Measurements from ENCODE around the gene TMEM40. TPM values are rescaled to one million over a fixed set of nuclear protein-coding genes. Genes with fewer than 3 reads are reported as not detected.
A peak's percentile ranks its signal among the peaks of the same experiment; 100 is the strongest.
"Not testable (repeated sequence)": the region's sequence is repeated elsewhere in the genome, so short reads cannot be mapped to it uniquely, and the experiment has no call there.

The TMEM40 gene
- polyA plus RNA-seq, 12 donors = 9.7 to 30.7 (median 23.5) TPM; not detected in 1

GRCh38 chr3:12782172-12782815 is 23.2 kb upstream of the TMEM40 start:
- DNase-seq = no peak

GRCh38 chr3:12780751-12781150 is 21.7 kb upstream of the TMEM40 start:
- DNase-seq = no peak

- no peak for DNase-seq
Observed at GRCh38 chr3:12777171-12777570, 18.1 kb upstream of the TMEM40 start.

- DNase-seq = not testable (repeated sequence)
Observed at GRCh38 chr3:12775970-12776369, 16.9 kb upstream of the TMEM40 start.

- DNase-seq = no peak
Observed at GRCh38 chr3:12775226-12775625, 16.2 kb upstream of the TMEM40 start.

- no peak for DNase-seq
Observed at GRCh38 chr3:12774619-12775018, 15.6 kb upstream of the TMEM40 start.

- no peak for DNase-seq
Observed at GRCh38 chr3:12773710-12774086, 14.6 kb upstream of the TMEM40 start.

- no peak for DNase-seq
Observed at GRCh38 chr3:12773030-12773709, 14.1 kb upstream of the TMEM40 start.

- DNase-seq = no peak
Observed at GRCh38 chr3:12772462-12772861, 13.4 kb upstream of the TMEM40 start.

GRCh38 chr3:12771236-12771635 is 12.2 kb upstream of the TMEM40 start:
- no peak for DNase-seq

GRCh38 chr3:12769761-12770160 is 10.7 kb upstream of the TMEM40 start:
- no peak for DNase-seq

- DNase-seq = no peak
Observed at GRCh38 chr3:12768579-12769527, 9.8 kb upstream of the TMEM40 start.

- DNase-seq = no peak
Observed at GRCh38 chr3:12766541-12766940, 7.5 kb upstream of the TMEM40 start.

GRCh38 chr3:12764171-12764776 is 5.2 kb upstream of the TMEM40 start:
- no peak for DNase-seq

GRCh38 chr3:12759693-12760565 is 870 bp upstream of the TMEM40 start:
- DNase-seq = no peak

- DNase-seq = peak; percentile 13
Observed at GRCh38 chr3:12758025-12758781, 856 bp downstream of the TMEM40 start.

GRCh38 chr3:12756635-12757034 is 2.4 kb downstream of the TMEM40 start:
- no peak for DNase-seq

GRCh38 chr3:12756175-12756574 is 2.9 kb downstream of the TMEM40 start:
- DNase-seq = no peak

GRCh38 chr3:12755754-12756153 is 3.3 kb downstream of the TMEM40 start:
- DNase-seq = no peak

- no peak for DNase-seq
Observed at GRCh38 chr3:12754313-12754712, 4.7 kb downstream of the TMEM40 start.

Measured in muscle of arm (tissue), 12 donors.